Measurements from ENCODE around the gene CREBRF. TPM values are rescaled to one million over a fixed set of nuclear protein-coding genes. Genes with fewer than 3 reads are reported as not detected.

Gene CREBRF
- total RNA-seq (2014; rRNA removed; shearing (Covaris generic)) (3.3 and 3.5 TPM in 2 replicates), polyA plus RNA-seq (2016; fragmentation: Nextera tagmentation; extraction: Ambion mirVana) (2.0 TPM in 2 replicates)
- long read RNA-seq = 0 reads

- Histone ChIP-seq H3K79me2 (replicated peaks; ENCODE audit: insufficient read depth) (0 out of 2 replicates have a peak, but pooled peaks cover 3% of the 10 kb centered on the region), H4K20me1 (replicated peaks; ENCODE audit: insufficient read depth) (no peaks in the 10 kb centered on the region), H3K4me1 (ENCODE audit: insufficient read depth) (peaks cover 21% of the 10 kb centered on the region), H3K4me3 (peak within 1 kb of the TSS; percentile 77), H3K36me3 (ENCODE audit: insufficient read depth) (no peaks in the 10 kb centered on the region), H3K27ac (ENCODE audit: low read depth) (peak within 1 kb of the TSS; percentile 99; the same call in 1 of the 2 replicates), H2AFZ (peak within 1 kb of the TSS; percentile 91), H3F3A (replicated peaks; ENCODE audit: low read depth) (no peaks in the 10 kb centered on the region), H3K4me2 (peak within 1 kb of the TSS; percentile 93), H3K27me3 (ENCODE audit: insufficient read depth) (no peaks in the 10 kb centered on the region), H3K9me2 (ENCODE audit: insufficient read depth) (no peaks in the 10 kb centered on the region)
- DNase-seq (ENCODE audit: low spot score) (peak; percentile 96), ATAC-seq (peak; percentile 75)
- TF ChIP-seq CREB1 (CRISPR knock-in tag; IDR thresholded peaks at IDR 0.05; ENCODE audit: low read depth) (peak; percentile 18; the same call in 1 of the 2 replicates), NANOG (IDR thresholded peaks at IDR 0.05; ENCODE audit: borderline replicate concordance) (no peak), CTCF (conservative IDR thresholded peaks at IDR 0.05; ENCODE audit: low read depth in 2 of 2) (no peak), ZNF331 (CRISPR knock-in tag; IDR thresholded peaks at IDR 0.05; ENCODE audit: low read depth) (no peak), JUNB (IDR thresholded peaks at IDR 0.05; ENCODE audit: unreplicated experiment) (no peak), ZNF114 (CRISPR knock-in tag; IDR thresholded peaks at IDR 0.05) (no peak), EZH2 (IDR thresholded peaks at IDR 0.05; ENCODE audit: low read depth, unreplicated experiment) (no peak), STAT1 (IDR thresholded peaks at IDR 0.05; ENCODE audit: unreplicated experiment) (no peak), EZH2phosphoT487 (IDR thresholded peaks at IDR 0.05; ENCODE audit: unreplicated experiment) (no peak), POLR2AphosphoS5 (IDR thresholded peaks at IDR 0.05; ENCODE audit: low read depth) (peak; percentile 85)
- TF ChIP-seq, protein P1, sequence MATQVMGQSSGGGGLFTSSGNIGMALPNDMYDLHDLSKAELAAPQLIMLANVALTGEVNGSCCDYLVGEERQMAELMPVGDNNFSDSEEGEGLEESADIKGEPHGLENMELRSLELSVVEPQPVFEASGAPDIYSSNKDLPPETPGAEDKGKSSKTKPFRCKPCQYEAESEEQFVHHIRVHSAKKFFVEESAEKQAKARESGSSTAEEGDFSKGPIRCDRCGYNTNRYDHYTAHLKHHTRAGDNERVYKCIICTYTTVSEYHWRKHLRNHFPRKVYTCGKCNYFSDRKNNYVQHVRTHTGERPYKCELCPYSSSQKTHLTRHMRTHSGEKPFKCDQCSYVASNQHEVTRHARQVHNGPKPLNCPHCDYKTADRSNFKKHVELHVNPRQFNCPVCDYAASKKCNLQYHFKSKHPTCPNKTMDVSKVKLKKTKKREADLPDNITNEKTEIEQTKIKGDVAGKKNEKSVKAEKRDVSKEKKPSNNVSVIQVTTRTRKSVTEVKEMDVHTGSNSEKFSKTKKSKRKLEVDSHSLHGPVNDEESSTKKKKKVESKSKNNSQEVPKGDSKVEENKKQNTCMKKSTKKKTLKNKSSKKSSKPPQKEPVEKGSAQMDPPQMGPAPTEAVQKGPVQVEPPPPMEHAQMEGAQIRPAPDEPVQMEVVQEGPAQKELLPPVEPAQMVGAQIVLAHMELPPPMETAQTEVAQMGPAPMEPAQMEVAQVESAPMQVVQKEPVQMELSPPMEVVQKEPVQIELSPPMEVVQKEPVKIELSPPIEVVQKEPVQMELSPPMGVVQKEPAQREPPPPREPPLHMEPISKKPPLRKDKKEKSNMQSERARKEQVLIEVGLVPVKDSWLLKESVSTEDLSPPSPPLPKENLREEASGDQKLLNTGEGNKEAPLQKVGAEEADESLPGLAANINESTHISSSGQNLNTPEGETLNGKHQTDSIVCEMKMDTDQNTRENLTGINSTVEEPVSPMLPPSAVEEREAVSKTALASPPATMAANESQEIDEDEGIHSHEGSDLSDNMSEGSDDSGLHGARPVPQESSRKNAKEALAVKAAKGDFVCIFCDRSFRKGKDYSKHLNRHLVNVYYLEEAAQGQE (IDR thresholded peaks at IDR 0.05; ENCODE audit: unreplicated experiment) = no peak
- TF ChIP-seq, protein P2, sequence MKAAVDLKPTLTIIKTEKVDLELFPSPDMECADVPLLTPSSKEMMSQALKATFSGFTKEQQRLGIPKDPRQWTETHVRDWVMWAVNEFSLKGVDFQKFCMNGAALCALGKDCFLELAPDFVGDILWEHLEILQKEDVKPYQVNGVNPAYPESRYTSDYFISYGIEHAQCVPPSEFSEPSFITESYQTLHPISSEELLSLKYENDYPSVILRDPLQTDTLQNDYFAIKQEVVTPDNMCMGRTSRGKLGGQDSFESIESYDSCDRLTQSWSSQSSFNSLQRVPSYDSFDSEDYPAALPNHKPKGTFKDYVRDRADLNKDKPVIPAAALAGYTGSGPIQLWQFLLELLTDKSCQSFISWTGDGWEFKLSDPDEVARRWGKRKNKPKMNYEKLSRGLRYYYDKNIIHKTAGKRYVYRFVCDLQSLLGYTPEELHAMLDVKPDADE (IDR thresholded peaks at IDR 0.05) = 0 out of 2 replicates have a peak, but pooled peaks have one; percentile 41
- TF ChIP-seq, protein P3, sequence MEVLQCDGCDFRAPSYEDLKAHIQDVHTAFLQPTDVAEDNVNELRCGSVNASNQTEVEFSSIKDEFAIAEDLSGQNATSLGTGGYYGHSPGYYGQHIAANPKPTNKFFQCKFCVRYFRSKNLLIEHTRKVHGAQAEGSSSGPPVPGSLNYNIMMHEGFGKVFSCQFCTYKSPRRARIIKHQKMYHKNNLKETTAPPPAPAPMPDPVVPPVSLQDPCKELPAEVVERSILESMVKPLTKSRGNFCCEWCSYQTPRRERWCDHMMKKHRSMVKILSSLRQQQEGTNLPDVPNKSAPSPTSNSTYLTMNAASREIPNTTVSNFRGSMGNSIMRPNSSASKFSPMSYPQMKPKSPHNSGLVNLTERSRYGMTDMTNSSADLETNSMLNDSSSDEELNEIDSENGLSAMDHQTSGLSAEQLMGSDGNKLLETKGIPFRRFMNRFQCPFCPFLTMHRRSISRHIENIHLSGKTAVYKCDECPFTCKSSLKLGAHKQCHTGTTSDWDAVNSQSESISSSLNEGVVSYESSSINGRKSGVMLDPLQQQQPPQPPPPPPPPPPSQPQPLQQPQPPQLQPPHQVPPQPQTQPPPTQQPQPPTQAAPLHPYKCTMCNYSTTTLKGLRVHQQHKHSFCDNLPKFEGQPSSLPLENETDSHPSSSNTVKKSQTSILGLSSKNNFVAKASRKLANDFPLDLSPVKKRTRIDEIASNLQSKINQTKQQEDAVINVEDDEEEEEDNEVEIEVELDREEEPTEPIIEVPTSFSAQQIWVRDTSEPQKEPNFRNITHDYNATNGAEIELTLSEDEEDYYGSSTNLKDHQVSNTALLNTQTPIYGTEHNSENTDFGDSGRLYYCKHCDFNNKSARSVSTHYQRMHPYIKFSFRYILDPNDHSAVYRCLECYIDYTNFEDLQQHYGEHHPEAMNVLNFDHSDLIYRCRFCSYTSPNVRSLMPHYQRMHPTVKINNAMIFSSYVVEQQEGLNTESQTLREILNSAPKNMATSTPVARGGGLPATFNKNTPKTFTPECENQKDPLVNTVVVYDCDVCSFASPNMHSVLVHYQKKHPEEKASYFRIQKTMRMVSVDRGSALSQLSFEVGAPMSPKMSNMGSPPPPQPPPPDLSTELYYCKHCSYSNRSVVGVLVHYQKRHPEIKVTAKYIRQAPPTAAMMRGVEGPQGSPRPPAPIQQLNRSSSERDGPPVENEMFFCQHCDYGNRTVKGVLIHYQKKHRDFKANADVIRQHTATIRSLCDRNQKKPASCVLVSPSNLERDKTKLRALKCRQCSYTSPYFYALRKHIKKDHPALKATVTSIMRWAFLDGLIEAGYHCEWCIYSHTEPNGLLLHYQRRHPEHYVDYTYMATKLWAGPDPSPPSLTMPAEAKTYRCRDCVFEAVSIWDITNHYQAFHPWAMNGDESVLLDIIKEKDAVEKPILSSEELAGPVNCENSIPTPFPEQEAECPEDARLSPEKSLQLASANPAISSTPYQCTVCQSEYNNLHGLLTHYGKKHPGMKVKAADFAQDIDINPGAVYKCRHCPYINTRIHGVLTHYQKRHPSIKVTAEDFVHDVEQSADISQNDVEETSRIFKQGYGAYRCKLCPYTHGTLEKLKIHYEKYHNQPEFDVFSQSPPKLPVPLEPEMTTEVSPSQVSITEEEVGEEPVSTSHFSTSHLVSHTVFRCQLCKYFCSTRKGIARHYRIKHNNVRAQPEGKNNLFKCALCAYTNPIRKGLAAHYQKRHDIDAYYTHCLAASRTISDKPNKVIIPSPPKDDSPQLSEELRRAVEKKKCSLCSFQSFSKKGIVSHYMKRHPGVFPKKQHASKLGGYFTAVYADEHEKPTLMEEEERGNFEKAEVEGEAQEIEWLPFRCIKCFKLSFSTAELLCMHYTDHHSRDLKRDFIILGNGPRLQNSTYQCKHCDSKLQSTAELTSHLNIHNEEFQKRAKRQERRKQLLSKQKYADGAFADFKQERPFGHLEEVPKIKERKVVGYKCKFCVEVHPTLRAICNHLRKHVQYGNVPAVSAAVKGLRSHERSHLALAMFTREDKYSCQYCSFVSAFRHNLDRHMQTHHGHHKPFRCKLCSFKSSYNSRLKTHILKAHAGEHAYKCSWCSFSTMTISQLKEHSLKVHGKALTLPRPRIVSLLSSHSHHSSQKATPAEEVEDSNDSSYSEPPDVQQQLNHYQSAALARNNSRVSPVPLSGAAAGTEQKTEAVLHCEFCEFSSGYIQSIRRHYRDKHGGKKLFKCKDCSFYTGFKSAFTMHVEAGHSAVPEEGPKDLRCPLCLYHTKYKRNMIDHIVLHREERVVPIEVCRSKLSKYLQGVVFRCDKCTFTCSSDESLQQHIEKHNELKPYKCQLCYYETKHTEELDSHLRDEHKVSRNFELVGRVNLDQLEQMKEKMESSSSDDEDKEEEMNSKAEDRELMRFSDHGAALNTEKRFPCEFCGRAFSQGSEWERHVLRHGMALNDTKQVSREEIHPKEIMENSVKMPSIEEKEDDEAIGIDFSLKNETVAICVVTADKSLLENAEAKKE (CRISPR knock-in tag; IDR thresholded peaks at IDR 0.05) = no peak
- Mint-ChIP-seq H3K27me3 (ENCODE audit: insufficient read depth, low read depth, poor library complexity) (peaks cover 4% of the 10 kb centered on the region), H3K27ac (peak within 1 kb of the TSS; percentile 96; the same call in 1 of the 2 replicates), H3K9me3 (no peaks in the 10 kb centered on the region), H3K36me3 (ENCODE audit: low read depth) (no peaks in the 10 kb centered on the region), H3K4me3 (peak within 1 kb of the TSS; percentile 94), H3K4me1 (peaks cover 16% of the 10 kb centered on the region)
Observed at GRCh38 chr5:173055983-173056782, at the start of gene CREBRF. CREBRF (plus strand) TSS chr5:173056352; CDS start chr5:173080776, 24,424 bp downstream.
